A673 (cell line): ENCODE results near the gene SPP1.

Experiments
- CTCF ChIP-seq: fragments of 300-800, 200-600 bp; sonication (generic); conservative IDR thresholded peaks from 2 replicates; pipeline ENCODE4 v1.5.1; 2017; ENCODE audit warnings: low read depth, mild to moderate bottlenecking, antibody characterized with exemption, low read length, moderate library complexity, mixed read lengths
- EZH2 ChIP-seq: fragments of 200-600 bp; sonication (generic); IDR thresholded peaks from 2 replicates; pipeline ENCODE4 v1.6.1; 2017; ENCODE audit warnings: borderline replicate concordance, low read depth, mild to moderate bottlenecking, mixed read lengths, antibody characterized with exemption, low read length; ENCODE audit not compliant: poor library complexity, severe bottlenecking

- TF ChIP-seq CTCF (no peak), EZH2 (no peak)
Observed at GRCh38 chr4:87934157-87934704, 41.3 kb upstream of the SPP1 start.
